Adrenal gland (tissue), 5 donors: ENCODE data around the gene PELI3.

Experiments
- POLR2A ChIP-seq, 2 donors: fragments of 450-650 bp; IDR thresholded peaks; one replicate each; pipeline ENCODE4 v1.6.1; 2017; ENCODE audit warnings: antibody characterized with exemption in 2 of 2, mild to moderate bottlenecking in 2 of 2, moderate library complexity in 1 of 2
- TF ChIP-seq, protein P1 (sequence below), 6 experiments: fragments of 450-650 bp in 4 of 6; fragments of 200-600 bp in 2 of 6; sonication (generic) in 1 of 6; IDR thresholded peaks; 1 replicate in 5 of 6; 2 replicates in 1 of 6; pipeline versions ENCODE4 v1.5.1 to v1.8.0; 2016 to 2021; ENCODE audit warnings: antibody characterized with exemption in 6 of 6, mild to moderate bottlenecking in 2 of 6, moderate library complexity in 1 of 6
- donor health status: DM: no; HTN: no; CAD: no.

DNA sequence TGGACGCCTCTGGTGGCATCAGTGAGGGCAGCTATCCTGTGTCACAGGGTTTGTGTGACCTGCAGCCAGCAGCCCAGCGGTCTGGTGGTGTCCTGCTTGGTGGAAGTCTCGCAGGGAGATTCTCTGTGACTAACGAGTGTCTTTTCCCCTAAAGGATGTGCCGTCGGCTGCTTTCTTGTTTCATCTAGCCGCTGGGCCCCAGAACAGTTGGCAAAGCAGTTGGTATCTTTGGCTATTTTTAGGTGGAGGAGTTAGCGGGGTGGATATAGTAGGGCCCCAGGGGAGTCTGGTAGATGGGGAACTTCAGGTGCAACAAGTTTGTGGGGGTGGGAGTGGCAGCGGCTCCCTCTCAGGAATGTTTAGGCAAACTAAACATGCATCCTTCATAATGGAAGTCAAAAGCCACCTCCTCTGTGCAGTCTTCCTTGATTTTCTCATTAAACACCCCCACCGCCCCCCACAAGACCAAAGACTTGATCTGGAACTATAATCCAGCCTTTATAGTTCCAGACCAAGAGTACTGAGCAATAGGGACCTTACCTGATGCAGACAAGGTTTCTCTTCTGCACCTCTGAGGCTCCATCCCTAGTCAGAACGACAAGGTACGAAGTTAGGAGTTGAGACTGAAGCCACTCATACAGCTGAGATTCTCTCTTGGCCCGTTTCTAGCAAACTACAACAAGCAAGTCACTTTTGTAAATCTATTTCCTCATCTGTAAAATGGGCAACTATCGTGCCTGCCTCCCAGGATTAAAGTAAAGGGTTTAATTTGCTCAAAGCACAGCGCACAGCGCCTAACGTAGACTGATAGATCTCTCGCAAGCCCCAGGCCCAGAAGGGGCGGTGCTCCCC is 1.1 kb upstream of the PELI3 start:
- TF ChIP-seq, protein P1, sequence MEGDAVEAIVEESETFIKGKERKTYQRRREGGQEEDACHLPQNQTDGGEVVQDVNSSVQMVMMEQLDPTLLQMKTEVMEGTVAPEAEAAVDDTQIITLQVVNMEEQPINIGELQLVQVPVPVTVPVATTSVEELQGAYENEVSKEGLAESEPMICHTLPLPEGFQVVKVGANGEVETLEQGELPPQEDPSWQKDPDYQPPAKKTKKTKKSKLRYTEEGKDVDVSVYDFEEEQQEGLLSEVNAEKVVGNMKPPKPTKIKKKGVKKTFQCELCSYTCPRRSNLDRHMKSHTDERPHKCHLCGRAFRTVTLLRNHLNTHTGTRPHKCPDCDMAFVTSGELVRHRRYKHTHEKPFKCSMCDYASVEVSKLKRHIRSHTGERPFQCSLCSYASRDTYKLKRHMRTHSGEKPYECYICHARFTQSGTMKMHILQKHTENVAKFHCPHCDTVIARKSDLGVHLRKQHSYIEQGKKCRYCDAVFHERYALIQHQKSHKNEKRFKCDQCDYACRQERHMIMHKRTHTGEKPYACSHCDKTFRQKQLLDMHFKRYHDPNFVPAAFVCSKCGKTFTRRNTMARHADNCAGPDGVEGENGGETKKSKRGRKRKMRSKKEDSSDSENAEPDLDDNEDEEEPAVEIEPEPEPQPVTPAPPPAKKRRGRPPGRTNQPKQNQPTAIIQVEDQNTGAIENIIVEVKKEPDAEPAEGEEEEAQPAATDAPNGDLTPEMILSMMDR (IDR thresholded peaks at IDR 0.05): no peak
- TF ChIP-seq POLR2A (IDR thresholded peaks at IDR 0.05): no peak
